ENCODE measurements around the gene SPHK2. TPM values are rescaled to one million over a fixed set of nuclear protein-coding genes. Genes with fewer than 3 reads are reported as not detected.
A peak's percentile ranks its signal among the peaks of the same experiment; 100 is the strongest.

SPHK2 gene
- polyA plus RNA-seq, 3 donors, result 8.5 to 9.4 (median 9.1) TPM

GRCh38 chr19:48632692-48633147 is 13.4 kb downstream of the SPHK2 start:
- peaks cover 37% of the 10 kb centered on the region for H3K79me2 ChIP-seq (ENCODE audit: insufficient read depth, low read length)
- H3K9ac ChIP-seq (ENCODE audit: insufficient read depth, low read length, poor library complexity, severe bottlenecking), result no peak overlapping the region
- peaks cover 74 to 98% of the 10 kb centered on the region in 2 donors for H3K4me1 ChIP-seq (ENCODE audit: control insufficient read depth in 1 of 2, insufficient read depth in 2 of 2, low read length in 2 of 2)
- H3K27me3 Mint-ChIP-seq (ENCODE audit: low read depth in 3 of 3), result peaks cover 0 to 1% (median 1%) of the 10 kb centered on the region in 3 donors
- H3K36me3 ChIP-seq (replicated peaks in 1 of 2; ENCODE audit: control insufficient read depth in 1 of 2, insufficient read depth in 2 of 2, low read length in 2 of 2), result peaks cover 21 to 35% of the 10 kb centered on the region in 2 donors
- DNase-seq, result peak in 2 of 3 donors; percentile 45 to 56
- H2AFZ ChIP-seq (ENCODE audit: insufficient read depth, low read depth, low read length, poor library complexity, severe bottlenecking), result no peak overlapping the region
- H3K9me3 ChIP-seq (replicated peaks in 1 of 2; ENCODE audit: control insufficient read depth in 1 of 2, insufficient read depth in 1 of 2, low read length in 2 of 2), result no peaks in the 10 kb centered on the region
- H3K27me3 ChIP-seq (ENCODE audit: control insufficient read depth in 2 of 2, insufficient read depth in 2 of 2, low read length in 2 of 2), result no peaks in the 10 kb centered on the region
- H3K4me1 Mint-ChIP-seq, result peaks cover 57% of the 10 kb centered on the region
- peaks cover 21 to 32% of the 10 kb centered on the region in 2 donors for H3K36me3 Mint-ChIP-seq
- no peak overlapping the region for H3K4me2 ChIP-seq (replicated peaks; ENCODE audit: extremely low read depth, low read length, poor library complexity, severe bottlenecking)
- no peak for TF ChIP-seq CTCF (IDR thresholded peaks at IDR 0.05)
- H3K4me3 ChIP-seq (replicated peaks in 1 of 3; ENCODE audit: low read depth in 2 of 3, low read length in 3 of 3), result no peak overlapping the region
- intact Hi-C loops (cut with micrococcal nuclease), result loop anchor here in 1 of 2 donors (10.0 kb wide), 2 partner anchors 308 to 332 kb away; partner anchors contain the start of genes EMP3 and FTL
- H3K27ac ChIP-seq (ENCODE audit: low read depth in 1 of 2, low read length in 2 of 2), result peak overlapping the region; percentile 35 to 96
- peaks cover 35% of the 10 kb centered on the region for H4K20me1 ChIP-seq (ENCODE audit: insufficient read depth, low read length)
- H3K9me3 Mint-ChIP-seq, result peaks cover 0 to 3% (median 0%) of the 10 kb centered on the region in 7 donors
- H3K27ac Mint-ChIP-seq, result peak overlapping the region in 5 of 7 donors; percentile 81 to 95 (median 86)
- H3K4me3 Mint-ChIP-seq, result no peak overlapping the region

- H3K4me1 Mint-ChIP-seq, result peaks cover 57% of the 10 kb centered on the region
- peaks cover 0 to 2% (median 1%) of the 10 kb centered on the region in 3 donors for H3K27me3 Mint-ChIP-seq (ENCODE audit: low read depth in 3 of 3)
- H3K4me3 ChIP-seq (replicated peaks in 1 of 3; ENCODE audit: low read depth in 2 of 3, low read length in 3 of 3), result peak overlapping the region in 1 of 3 experiments; percentile 84
These were observed 14.1 kb downstream of the SPHK2 start for GRCh38 chr19:48633148-48634035.

More at GRCh38 chr19:48633148-48634035, 14.1 kb downstream of the SPHK2 start:
- Histone ChIP-seq H3K79me2 (ENCODE audit: insufficient read depth, low read length) (peaks cover 37% of the 10 kb centered on the region), H2AFZ (ENCODE audit: insufficient read depth, low read depth, low read length, poor library complexity, severe bottlenecking) (no peak overlapping the region), H3K27ac (ENCODE audit: low read depth in 1 of 2, low read length in 2 of 2) (peak overlapping the region; percentile 35 to 96), H3K9me3 (replicated peaks in 1 of 2; ENCODE audit: control insufficient read depth in 1 of 2, insufficient read depth in 1 of 2, low read length in 2 of 2) (no peaks in the 10 kb centered on the region), H3K4me2 (replicated peaks; ENCODE audit: extremely low read depth, low read length, poor library complexity, severe bottlenecking) (peak overlapping the region; percentile 93), H3K36me3 (replicated peaks in 1 of 2; ENCODE audit: control insufficient read depth in 1 of 2, insufficient read depth in 2 of 2, low read length in 2 of 2) (peaks cover 21 to 35% of the 10 kb centered on the region in 2 donors), H3K27me3 (ENCODE audit: control insufficient read depth in 2 of 2, insufficient read depth in 2 of 2, low read length in 2 of 2) (no peaks in the 10 kb centered on the region), H3K4me1 (ENCODE audit: control insufficient read depth in 1 of 2, insufficient read depth in 2 of 2, low read length in 2 of 2) (peaks cover 73 to 98% of the 10 kb centered on the region in 2 donors), H3K9ac (ENCODE audit: insufficient read depth, low read length, poor library complexity, severe bottlenecking) (no peak overlapping the region), H4K20me1 (ENCODE audit: insufficient read depth, low read length) (peaks cover 35% of the 10 kb centered on the region)
- TF ChIP-seq CTCF (IDR thresholded peaks at IDR 0.05), result no peak
- 71% methylated on average over 8 of the region's 22 CpGs for WGBS (ENCODE audit: insufficient coverage)
- peak overlapping the region; percentile 81 to 95 (median 88) for H3K27ac Mint-ChIP-seq
- peak overlapping the region in 1 of 2 donors; percentile 75 for H3K4me3 Mint-ChIP-seq
- peak in 1 of 3 donors; percentile 32 for DNase-seq
- intact Hi-C loops (cut with micrococcal nuclease), result loop anchor here (2.0 to 10.0 kb wide), 3 partner anchors 15 to 331 kb away; partner anchors contain the start of genes RPL18 (in 2 of the 2), SPHK2 (in 2 of the 2), EMP3 (in 1 of the 2) and FTL (in 1 of the 2)
- H3K36me3 Mint-ChIP-seq, result peaks cover 21 to 31% of the 10 kb centered on the region in 2 donors
- peaks cover 0 to 3% (median 0%) of the 10 kb centered on the region in 7 donors for H3K9me3 Mint-ChIP-seq
